ENCODE data around the gene CIB1. TPM values are rescaled to one million over a fixed set of nuclear protein-coding genes. Genes with fewer than 3 reads are reported as not detected.

CIB1 gene
- total RNA-seq, 1 donor from 2014 or later: 50.9 TPM

DNA sequence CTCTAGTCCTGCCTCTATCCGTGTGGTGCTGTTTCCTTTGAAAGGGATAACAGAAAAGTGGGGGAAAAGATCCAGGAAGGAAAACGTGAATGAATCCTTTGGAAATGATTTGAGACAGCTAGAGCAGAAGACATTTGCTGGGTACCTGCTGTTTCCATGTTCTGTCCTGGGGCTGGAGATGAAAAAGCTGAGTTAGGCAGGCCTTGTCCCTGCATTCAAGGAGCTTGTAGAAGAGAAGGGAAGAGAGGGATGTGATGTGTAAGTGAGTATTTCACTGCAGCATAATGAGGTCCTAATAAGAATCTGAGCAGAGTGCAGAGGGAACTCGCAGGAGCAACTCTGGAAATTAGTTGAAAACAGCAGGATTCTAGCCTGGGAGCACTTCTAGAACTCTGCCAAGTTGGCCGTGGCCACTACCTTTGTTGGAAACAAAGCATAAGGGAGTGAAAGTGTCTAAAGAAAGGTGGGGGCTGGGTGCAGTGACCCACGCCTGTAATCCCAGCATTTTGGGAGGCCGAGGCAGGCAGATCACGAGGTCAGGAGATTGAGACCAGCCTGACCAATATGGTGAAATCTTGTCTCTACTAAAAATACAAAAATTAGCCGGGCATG lies 46.4 kb downstream of the CIB1 start:
- H3K9me3 ChIP-seq: no peaks in the 10 kb centered on the region
- intact Hi-C loops (cut with DNase I): no loop called here
- no peaks in the 10 kb centered on the region for H3K27me3 ChIP-seq
- TF ChIP-seq, protein P1, sequence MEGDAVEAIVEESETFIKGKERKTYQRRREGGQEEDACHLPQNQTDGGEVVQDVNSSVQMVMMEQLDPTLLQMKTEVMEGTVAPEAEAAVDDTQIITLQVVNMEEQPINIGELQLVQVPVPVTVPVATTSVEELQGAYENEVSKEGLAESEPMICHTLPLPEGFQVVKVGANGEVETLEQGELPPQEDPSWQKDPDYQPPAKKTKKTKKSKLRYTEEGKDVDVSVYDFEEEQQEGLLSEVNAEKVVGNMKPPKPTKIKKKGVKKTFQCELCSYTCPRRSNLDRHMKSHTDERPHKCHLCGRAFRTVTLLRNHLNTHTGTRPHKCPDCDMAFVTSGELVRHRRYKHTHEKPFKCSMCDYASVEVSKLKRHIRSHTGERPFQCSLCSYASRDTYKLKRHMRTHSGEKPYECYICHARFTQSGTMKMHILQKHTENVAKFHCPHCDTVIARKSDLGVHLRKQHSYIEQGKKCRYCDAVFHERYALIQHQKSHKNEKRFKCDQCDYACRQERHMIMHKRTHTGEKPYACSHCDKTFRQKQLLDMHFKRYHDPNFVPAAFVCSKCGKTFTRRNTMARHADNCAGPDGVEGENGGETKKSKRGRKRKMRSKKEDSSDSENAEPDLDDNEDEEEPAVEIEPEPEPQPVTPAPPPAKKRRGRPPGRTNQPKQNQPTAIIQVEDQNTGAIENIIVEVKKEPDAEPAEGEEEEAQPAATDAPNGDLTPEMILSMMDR (IDR thresholded peaks at IDR 0.05): no peak
- no peaks in the 10 kb centered on the region for H3K36me3 ChIP-seq
- no peak for DNase-seq (ENCODE audit: low spot score in 2 of 2)
- H3K4me1 ChIP-seq: peaks cover 3 to 23% of the 10 kb centered on the region in 2 donors
- peak overlapping the region; percentile 40 to 54 for H3K27ac ChIP-seq
- no peak overlapping the region for H3K4me3 ChIP-seq

DNA sequence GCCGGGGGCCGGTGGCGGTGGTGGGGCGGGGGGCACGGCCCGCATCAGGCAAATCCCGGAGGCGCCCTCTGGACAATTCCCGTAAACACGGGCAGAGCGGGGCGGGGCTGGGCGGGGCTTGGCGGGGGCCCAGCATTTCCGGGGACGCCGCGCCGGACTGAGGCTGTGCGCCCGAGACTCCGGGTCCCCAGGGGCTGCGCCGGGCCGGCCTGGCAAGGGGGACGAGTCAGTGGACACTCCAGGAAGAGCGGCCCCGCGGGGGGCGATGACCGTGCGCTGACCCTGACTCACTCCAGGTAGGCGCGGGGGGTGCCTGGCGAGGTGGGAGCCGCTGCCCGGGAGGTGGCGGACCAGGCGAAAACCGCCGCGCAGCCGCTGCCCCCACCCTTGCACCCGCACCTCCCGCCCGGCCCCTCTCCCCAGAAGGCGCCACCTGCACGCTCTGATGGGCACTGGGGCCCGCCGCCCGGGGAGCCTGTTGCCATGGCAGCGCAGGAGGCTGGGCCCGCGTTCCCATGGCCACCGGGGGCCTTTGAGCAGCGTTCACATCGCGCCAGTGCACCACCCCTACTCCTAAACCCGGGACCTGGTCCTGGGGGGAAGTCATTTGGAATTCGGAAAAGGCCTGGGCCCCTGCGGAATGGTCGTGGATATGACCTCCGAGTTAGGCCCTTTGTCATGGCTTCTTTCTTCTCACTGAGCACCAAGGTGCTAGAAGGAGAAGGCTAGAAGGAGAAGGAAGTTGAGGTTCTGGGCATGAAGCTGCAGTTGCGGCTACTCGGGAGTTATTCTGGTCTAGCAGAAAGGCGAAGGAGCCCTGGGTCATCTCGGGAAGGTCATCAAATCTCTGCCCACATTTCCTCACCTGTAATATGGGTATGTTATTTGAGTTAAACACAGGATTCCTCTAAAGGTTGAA lies 48.7 kb downstream of the CIB1 start:
- H3K4me1 ChIP-seq: peaks cover 3 to 11% of the 10 kb centered on the region in 2 donors
- intact Hi-C loops (cut with DNase I): loop anchor here (2.0 kb wide), 2 partner anchors 16 to 50 kb away; partner anchors contain the start of genes GDPGP1 and SEMA4B

DNA sequence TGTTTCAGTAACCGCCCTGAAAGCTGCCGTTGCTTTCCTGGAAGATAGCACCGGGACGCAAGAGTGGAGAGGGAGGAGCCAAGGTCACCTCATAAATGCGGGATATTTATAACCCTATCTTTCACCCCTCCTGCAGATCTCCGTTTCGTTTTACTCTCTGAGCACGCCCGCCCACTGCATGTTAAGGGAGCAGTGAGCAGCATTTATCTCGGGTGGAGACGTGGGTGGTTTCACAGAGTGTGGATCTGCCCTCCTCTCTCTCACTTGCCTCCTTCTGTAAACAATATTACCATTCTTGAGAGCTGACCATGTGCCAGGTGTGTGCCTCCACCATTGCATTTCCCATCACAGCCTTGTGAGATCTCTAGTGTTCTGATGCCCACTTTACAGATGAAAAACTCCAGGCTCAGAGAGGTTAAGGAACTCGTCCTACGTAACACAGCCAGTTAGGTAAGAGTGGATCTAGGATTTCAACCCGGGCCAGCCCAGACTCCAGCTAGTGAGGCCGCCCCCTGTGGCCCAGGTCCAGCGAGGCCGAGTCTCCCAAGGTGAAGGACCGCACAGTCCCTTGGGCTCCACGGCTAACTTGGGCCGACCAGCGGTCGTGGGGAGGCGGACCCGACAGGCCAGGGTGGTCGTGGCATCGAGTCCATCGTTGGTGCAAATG lies 49.5 kb downstream of the CIB1 start:
- intact Hi-C loops (cut with DNase I): loop anchor here (2.0 kb wide), 2 partner anchors 17 to 51 kb away; partner anchors contain the start of genes GDPGP1 and SEMA4B
- no peaks in the 10 kb centered on the region for H3K27me3 ChIP-seq
- peak overlapping the region; percentile 90 for H3K27ac ChIP-seq
- H3K4me1 ChIP-seq: peaks cover 3 to 11% of the 10 kb centered on the region in 2 donors
- H3K9me3 ChIP-seq: no peaks in the 10 kb centered on the region
- peak overlapping the region; percentile 84 to 87 for H3K4me3 ChIP-seq
- no peaks in the 10 kb centered on the region for H3K36me3 ChIP-seq
- TF ChIP-seq, protein P1 (IDR thresholded peaks at IDR 0.05): no peak
- peak; percentile 41 to 91 for DNase-seq (ENCODE audit: low spot score in 2 of 2)

More for the DNA sequence above, 48.7 kb downstream of the CIB1 start:
- peak in 1 of 2 donors; percentile 84 for DNase-seq (ENCODE audit: low spot score in 2 of 2)
- no peaks in the 10 kb centered on the region for H3K27me3 ChIP-seq
- no peaks in the 10 kb centered on the region for H3K36me3 ChIP-seq
- H3K4me3 ChIP-seq: peak overlapping the region; percentile 84 to 87
- no peaks in the 10 kb centered on the region for H3K9me3 ChIP-seq
- H3K27ac ChIP-seq: peak overlapping the region; percentile 90
- TF ChIP-seq, protein P1 (IDR thresholded peaks at IDR 0.05): no peak

DNA sequence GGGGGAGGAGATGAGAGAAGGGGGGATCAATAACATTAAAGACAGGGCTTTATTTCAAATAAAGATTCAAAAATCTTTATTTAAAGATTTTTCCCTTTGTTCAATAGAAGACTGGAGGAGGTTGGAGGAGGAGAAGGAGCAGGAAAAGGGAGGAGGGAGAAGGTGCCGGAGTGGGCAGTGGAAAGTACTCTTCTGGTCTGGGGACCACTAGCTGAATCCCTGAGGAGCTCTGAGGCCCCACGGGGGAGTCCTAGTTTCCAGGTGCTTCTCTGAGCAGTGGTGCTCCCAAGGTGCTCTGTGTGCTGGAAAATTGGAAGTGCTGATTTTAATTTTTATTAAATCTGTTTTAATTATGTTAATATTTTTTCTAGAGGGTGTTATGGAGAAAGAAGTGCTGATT lies 52.0 kb downstream of the CIB1 start:
- TF ChIP-seq, protein P1 (IDR thresholded peaks at IDR 0.05): no peak
- Histone ChIP-seq H3K4me1 (peaks cover 3 to 9% of the 10 kb centered on the region in 2 donors), H3K9me3 (no peaks in the 10 kb centered on the region), H3K27me3 (no peaks in the 10 kb centered on the region), H3K36me3 (no peaks in the 10 kb centered on the region), H3K27ac (peak overlapping the region in 1 of 2 donors; percentile 19), H3K4me3 (no peak overlapping the region)
- intact Hi-C loops (cut with DNase I): no loop called here
- DNase-seq (ENCODE audit: low spot score in 2 of 2): no peak

Other genes with a start within 250 kb of the CIB1 start
- 3.5 TPM for gene ZNF710, start 232.6 kb downstream of the CIB1 start, total RNA-seq
- 49.7 TPM for gene IDH2, start 131.5 kb downstream of the CIB1 start, total RNA-seq
- 51.2 TPM for gene SEMA4B, start 32.6 kb downstream of the CIB1 start, total RNA-seq
- gene GDPGP1, start 268 bp upstream of the CIB1 start, total RNA-seq: 2.2 TPM
- gene TTLL13, start 15.6 kb upstream of the CIB1 start, total RNA-seq: not detected
- 58.0 TPM for gene NGRN, start 31.7 kb upstream of the CIB1 start, total RNA-seq
- gene ZNF774, start 118.3 kb upstream of the CIB1 start, total RNA-seq: 0.21 TPM
- 99.1 TPM for gene IQGAP1, start 154.3 kb upstream of the CIB1 start, total RNA-seq